Skeletal muscle cell (primary cell): ENCODE measurements around the gene OR5T3.
"Not testable (repeated sequence)": the region's sequence is repeated elsewhere in the genome, so short reads cannot be mapped to it uniquely, and the experiment has no call there.

Experiments
- DNase-seq: peaks from one replicate; pipeline ENCODE4 v3.0.0-alpha.2; 2010; ENCODE audit warnings: low read depth
- H3K4me3 ChIP-seq: 2 replicates; pipeline ENCODE4 v1.5.1; 2011; ENCODE audit warnings: low read depth, mild to moderate bottlenecking, control low read depth, low read length, moderate library complexity

OR5T3 gene

GRCh38 chr11:56251954-56252353 is at the start of gene OR5T3:
TSS of gene OR5T3 (plus strand) at chr11:56252254. CDS start at chr11:56252254, 0 bp downstream.
- H3K4me3 ChIP-seq = no peak within 1 kb of the TSS
- no peak for DNase-seq

GRCh38 chr11:56207790-56208189 is 44.3 kb upstream of the OR5T3 start:
- no peak for DNase-seq
- no peak overlapping the region for H3K4me3 ChIP-seq

GRCh38 chr11:56214537-56214936 is 37.5 kb upstream of the OR5T3 start:
- no peak for DNase-seq

GRCh38 chr11:56219735-56220134 is 32.3 kb upstream of the OR5T3 start:
- not testable (repeated sequence) for DNase-seq, H3K4me3 ChIP-seq

More at GRCh38 chr11:56214537-56214936, 37.5 kb upstream of the OR5T3 start:
- no peak overlapping the region for H3K4me3 ChIP-seq

- DNase-seq = no peak
- H3K4me3 ChIP-seq = no peak within 1 kb of the TSS
Observed at GRCh38 chr11:56234155-56234554, 17.9 kb upstream of the OR5T3 start, which contains the start of gene OR5T2. TSS of gene OR5T2 (minus strand) at chr11:56234255. CDS start at chr11:56233062, 1,193 bp downstream.

- H3K4me3 ChIP-seq = no peak overlapping the region
Observed at GRCh38 chr11:56271092-56271491, 19.0 kb downstream of the OR5T3 start.

GRCh38 chr11:56273854-56274253 is 21.8 kb downstream of the OR5T3 start, which contains the start of gene OR5T1:
TSS of gene OR5T1 (plus strand) at chr11:56274154. CDS start at chr11:56275639, 1,485 bp downstream.
- DNase-seq = no peak
- H3K4me3 ChIP-seq = no peak within 1 kb of the TSS

More at GRCh38 chr11:56271092-56271491, 19.0 kb downstream of the OR5T3 start:
- no peak for DNase-seq

- no peak within 1 kb of the TSS for H3K4me3 ChIP-seq
- no peak for DNase-seq
Observed at GRCh38 chr11:56292154-56292553, 40.1 kb downstream of the OR5T3 start, which contains the start of gene OR8H1. TSS of gene OR8H1 (minus strand) at chr11:56292254. CDS start at chr11:56291062, 1,192 bp downstream.

GRCh38 chr11:56296898-56297297 is 44.8 kb downstream of the OR5T3 start:
- H3K4me3 ChIP-seq = no peak overlapping the region
- DNase-seq = no peak
